SK-N-MC (cell line): ENCODE data around the gene LHFPL2.

Experiments used
- EZH2 ChIP-seq: fragments of 200-600 bp; sonication (generic); IDR thresholded peaks from one replicate; pipeline ENCODE4 v1.6.1; 2017; ENCODE audit warnings: antibody characterized with exemption
- FOXP2 ChIP-seq: optimal IDR thresholded peaks from 2 replicates; pipeline ENCODE3; 2011; ENCODE audit warnings: mild to moderate bottlenecking, moderate library complexity; ENCODE audit not compliant: insufficient read depth; ENCODE audit errors: extremely low read length, control extremely low read depth
- POLR2AphosphoS5 ChIP-seq: IDR thresholded peaks from 2 replicates; pipeline ENCODE4 v1.6.1; 2012; ENCODE audit warnings: mild to moderate bottlenecking, low read depth, low read length, borderline replicate concordance

DNA sequence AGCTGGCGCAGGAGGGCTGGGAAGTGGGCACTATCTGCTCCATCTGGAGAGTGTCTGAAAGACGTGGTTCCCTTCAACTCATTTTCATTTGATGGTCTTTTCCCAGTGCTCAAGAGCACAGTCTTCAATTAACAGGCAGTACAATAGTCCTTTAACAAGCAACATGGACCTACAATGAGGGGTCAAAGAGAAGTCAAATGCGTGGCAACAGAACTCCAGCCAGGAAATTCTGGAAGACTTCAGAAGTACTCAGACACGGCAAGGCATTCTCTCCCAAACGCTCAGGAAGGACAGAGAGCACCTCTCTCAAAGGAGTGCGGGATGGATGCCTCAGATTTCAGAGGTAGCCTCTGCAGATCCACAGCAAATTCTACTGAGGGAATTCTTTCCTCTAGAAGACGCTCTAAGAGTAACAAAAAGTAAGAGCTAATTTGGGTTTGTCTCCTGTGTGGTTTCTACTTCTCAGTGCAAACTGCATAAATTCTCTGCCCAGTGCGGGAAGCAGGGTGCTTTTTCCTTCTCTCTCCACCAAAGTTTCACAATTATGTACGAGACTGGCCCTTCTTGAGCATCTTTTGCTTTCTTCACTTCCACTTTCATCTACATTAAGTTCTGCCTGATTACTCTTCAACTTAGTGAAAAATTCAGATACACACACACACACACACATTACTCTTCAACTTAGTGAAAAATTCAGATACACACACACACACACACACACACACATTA lies 56.4 kb downstream of the LHFPL2 start:
- TF ChIP-seq POLR2AphosphoS5, result no peak
- TF ChIP-seq EZH2, result no peak
- no peak for TF ChIP-seq FOXP2
